Fibroblast of skin of scalp (primary cell): ENCODE data around the gene SOCS1.

Source experiments
- DNase-seq: peaks from one replicate; pipeline ENCODE4 v3.0.0-alpha.2; 2013

SOCS1 gene

GRCh38 chr16:11285842-11286241, 29.8 kb upstream of the SOCS1 start:
- no peak for DNase-seq

GRCh38 chr16:11283820-11284248, 27.8 kb upstream of the SOCS1 start:
- DNase-seq: no peak

GRCh38 chr16:11280616-11281522, 24.9 kb upstream of the SOCS1 start, which contains the start of gene PRM1:
TSS of gene PRM1 (minus strand) at chr16:11281330. CDS start at chr16:11281238, 92 bp downstream.
- no peak for DNase-seq

GRCh38 chr16:11278681-11279628, 23.0 kb upstream of the SOCS1 start:
- no peak for DNase-seq

GRCh38 chr16:11277607-11278337, 21.8 kb upstream of the SOCS1 start:
- no peak for DNase-seq

- no peak for DNase-seq
Measured at GRCh38 chr16:11276896-11277593, 21.0 kb upstream of the SOCS1 start.

- DNase-seq: no peak
Measured at GRCh38 chr16:11276143-11276895, 20.3 kb upstream of the SOCS1 start, which contains the start of gene PRM2. TSS of gene PRM2 (minus strand) at chr16:11276480. CDS start at chr16:11276370, 110 bp downstream.

GRCh38 chr16:11274964-11275363, 19.0 kb upstream of the SOCS1 start:
- DNase-seq: no peak

GRCh38 chr16:11273721-11274324, 17.8 kb upstream of the SOCS1 start:
- no peak for DNase-seq

GRCh38 chr16:11272921-11273720, 17.1 kb upstream of the SOCS1 start, which contains the start of gene PRM3:
TSS of gene PRM3 (minus strand) at chr16:11273629. CDS start at chr16:11273595, 34 bp downstream.
- DNase-seq: no peak

GRCh38 chr16:11272484-11272883, 16.5 kb upstream of the SOCS1 start:
- no peak for DNase-seq

- DNase-seq: no peak
Measured at GRCh38 chr16:11271610-11272009, 15.6 kb upstream of the SOCS1 start.

GRCh38 chr16:11270602-11271162, 14.7 kb upstream of the SOCS1 start:
- DNase-seq: no peak

- DNase-seq: no peak
Measured at GRCh38 chr16:11268921-11269375, 12.9 kb upstream of the SOCS1 start, which contains the start of gene TNP2. TSS of gene TNP2 (minus strand) at chr16:11269325. CDS start at chr16:11269262, 63 bp downstream.

GRCh38 chr16:11265124-11265523, 9.1 kb upstream of the SOCS1 start:
- DNase-seq: no peak

- no peak for DNase-seq
Measured at GRCh38 chr16:11264155-11264832, 8.3 kb upstream of the SOCS1 start.

GRCh38 chr16:11263737-11264136, 7.7 kb upstream of the SOCS1 start:
- DNase-seq: no peak

GRCh38 chr16:11262915-11263314, 6.9 kb upstream of the SOCS1 start:
- DNase-seq: no peak
